ENCODE results near the gene DPEP3. TPM values are rescaled to one million over a fixed set of nuclear protein-coding genes. Genes with fewer than 3 reads are reported as not detected.
A peak's percentile ranks its signal among the peaks of the same experiment; 100 is the strongest.

Gene DPEP3
- total and polyA plus RNA-seq, 12 donors = 0.01 to 0.34 TPM; not detected in 10

DNA sequence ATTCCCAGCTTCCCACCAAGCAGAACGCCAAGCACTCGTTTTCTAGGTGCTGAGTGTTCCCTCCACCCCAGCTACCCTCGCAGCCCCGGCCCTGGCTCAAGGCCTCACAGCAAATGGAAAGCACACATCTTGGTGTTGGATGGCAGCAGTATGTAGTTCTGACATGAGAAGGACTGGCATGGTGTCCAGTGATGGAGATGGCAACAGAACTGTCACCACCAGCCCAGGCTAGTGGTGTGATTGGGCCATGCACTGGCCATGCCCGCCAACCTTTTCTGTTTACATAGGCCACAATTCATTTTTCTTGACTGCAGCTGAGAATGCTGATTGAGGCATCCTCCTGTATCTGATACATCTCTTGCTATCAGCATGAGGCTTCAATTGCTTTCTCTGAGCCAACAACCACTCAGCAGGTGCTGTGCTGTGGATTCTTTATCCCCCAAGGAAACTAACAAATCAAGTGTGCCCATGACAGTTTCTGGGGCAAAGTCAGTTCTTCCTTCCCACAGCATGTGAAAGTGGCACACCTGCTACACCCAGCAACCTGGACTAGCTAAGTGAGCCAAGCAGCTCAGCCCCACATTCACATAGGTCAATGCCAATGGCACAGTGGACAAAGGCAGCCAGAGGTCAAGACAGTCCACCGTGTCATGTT is 15.7 kb downstream of the DPEP3 start:
- Histone ChIP-seq H3K4me1 (peaks cover 71 to 90% (median 78%) of the 10 kb centered on the region in 9 donors), H3K4me3 (peak overlapping the region in 2 of 10 donors; percentile 17 to 25), H3K36me3 (peaks cover 0 to 53% (median 24%) of the 10 kb centered on the region in 9 donors), H3K27ac (peak overlapping the region in 9 of 10 donors; percentile 94 to 100 (median 100)), H3K9me3 (no peaks in the 10 kb centered on the region), H3K27me3 (no peaks in the 10 kb centered on the region)
- TF ChIP-seq, protein P1, sequence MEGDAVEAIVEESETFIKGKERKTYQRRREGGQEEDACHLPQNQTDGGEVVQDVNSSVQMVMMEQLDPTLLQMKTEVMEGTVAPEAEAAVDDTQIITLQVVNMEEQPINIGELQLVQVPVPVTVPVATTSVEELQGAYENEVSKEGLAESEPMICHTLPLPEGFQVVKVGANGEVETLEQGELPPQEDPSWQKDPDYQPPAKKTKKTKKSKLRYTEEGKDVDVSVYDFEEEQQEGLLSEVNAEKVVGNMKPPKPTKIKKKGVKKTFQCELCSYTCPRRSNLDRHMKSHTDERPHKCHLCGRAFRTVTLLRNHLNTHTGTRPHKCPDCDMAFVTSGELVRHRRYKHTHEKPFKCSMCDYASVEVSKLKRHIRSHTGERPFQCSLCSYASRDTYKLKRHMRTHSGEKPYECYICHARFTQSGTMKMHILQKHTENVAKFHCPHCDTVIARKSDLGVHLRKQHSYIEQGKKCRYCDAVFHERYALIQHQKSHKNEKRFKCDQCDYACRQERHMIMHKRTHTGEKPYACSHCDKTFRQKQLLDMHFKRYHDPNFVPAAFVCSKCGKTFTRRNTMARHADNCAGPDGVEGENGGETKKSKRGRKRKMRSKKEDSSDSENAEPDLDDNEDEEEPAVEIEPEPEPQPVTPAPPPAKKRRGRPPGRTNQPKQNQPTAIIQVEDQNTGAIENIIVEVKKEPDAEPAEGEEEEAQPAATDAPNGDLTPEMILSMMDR (IDR thresholded peaks at IDR 0.05) = no peak
- WGBS, 2 donors = 55 to 64% methylated on average over 6 of the region's 6 CpGs
- intact Hi-C loops (cut with DNase I) = no loop called here
- ATAC-seq (no peak), DNase-seq (no peak)

DNA sequence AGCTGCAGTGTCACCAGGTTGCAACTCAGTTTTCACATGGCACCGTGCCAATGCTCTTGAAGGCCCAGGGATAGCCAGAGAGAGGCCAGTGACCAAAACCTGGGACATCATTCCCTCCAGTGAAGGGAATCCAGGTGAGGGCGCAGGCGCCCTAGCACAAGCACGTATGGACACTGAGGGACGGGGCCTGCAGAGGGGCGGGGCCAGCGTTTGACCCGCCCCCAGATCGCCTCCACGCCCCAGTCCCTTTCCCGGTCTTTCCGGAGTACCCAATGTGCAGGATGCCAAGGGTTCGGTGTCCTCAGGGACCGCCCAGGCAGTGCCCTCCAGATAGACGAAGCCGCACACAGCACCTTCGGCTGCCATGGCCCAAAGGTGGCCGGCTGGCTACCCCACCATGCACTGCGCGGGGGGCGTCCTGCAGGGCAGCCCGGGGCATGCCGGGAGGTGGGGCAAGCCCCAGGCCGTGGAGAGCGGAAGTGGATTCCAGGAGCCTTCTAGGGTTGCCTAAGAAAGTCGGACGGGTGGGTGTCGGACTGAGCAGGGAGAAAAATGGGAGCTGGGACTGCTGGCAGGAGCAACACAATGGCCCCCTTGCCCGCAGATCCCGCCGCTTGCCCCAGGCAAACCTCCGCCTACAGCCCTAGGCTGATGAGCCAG is 16.5 kb downstream of the DPEP3 start:
- ATAC-seq (peak in 2 of 8 donors; percentile 3 to 5), DNase-seq (peak in 1 of 2 donors; percentile 60)
- Histone ChIP-seq H3K36me3 (peaks cover 0 to 61% (median 28%) of the 10 kb centered on the region in 9 donors), H3K4me1 (peaks cover 79 to 90% (median 85%) of the 10 kb centered on the region in 9 donors), H3K27ac (peak overlapping the region in 9 of 10 donors; percentile 85 to 100 (median 100)), H3K4me3 (peak overlapping the region in 5 of 10 donors; percentile 3 to 25 (median 17)), H3K9me3 (no peaks in the 10 kb centered on the region), H3K27me3 (no peaks in the 10 kb centered on the region)
- WGBS, 2 donors = 37 to 39% methylated on average over 32 of the region's 32 CpGs
- TF ChIP-seq, protein P1 (IDR thresholded peaks at IDR 0.05) = no peak
- intact Hi-C loops (cut with DNase I) = no loop called here

DNA sequence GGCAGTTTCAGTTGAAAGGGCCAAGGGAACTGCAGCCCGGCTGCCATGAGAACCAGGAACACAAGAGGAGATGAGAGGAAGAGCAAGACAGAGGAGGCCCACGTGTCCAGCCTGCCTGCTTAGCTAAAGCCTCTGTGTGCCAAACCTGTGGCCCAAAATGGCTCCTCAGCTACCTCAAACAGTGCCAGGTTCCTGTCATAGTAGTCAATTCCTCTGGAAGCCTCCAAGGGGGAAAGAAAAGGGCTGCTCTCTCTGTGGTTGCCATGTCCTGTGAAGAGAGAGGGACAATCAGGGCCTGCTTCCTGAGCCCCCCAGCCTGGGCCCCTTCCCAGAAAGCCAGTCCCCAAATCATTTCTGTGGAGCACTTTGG is 17.0 kb downstream of the DPEP3 start:
- ATAC-seq (peak in 4 of 8 donors; percentile 2 to 27 (median 12)), DNase-seq (no peak)
- Histone ChIP-seq H3K27me3 (no peaks in the 10 kb centered on the region), H3K36me3 (peaks cover 0 to 66% (median 30%) of the 10 kb centered on the region in 9 donors), H3K4me3 (peak overlapping the region in 3 of 10 donors; percentile 3 to 17 (median 14)), H3K27ac (peak overlapping the region in 9 of 10 donors; percentile 85 to 100 (median 100)), H3K9me3 (no peaks in the 10 kb centered on the region), H3K4me1 (peaks cover 82 to 95% (median 90%) of the 10 kb centered on the region in 9 donors)
- intact Hi-C loops (cut with DNase I) = no loop called here
- TF ChIP-seq, protein P1 (IDR thresholded peaks at IDR 0.05) = no peak
- 26 to 28% methylated on average over 2 of the region's 2 CpGs for WGBS, 2 donors

DNA sequence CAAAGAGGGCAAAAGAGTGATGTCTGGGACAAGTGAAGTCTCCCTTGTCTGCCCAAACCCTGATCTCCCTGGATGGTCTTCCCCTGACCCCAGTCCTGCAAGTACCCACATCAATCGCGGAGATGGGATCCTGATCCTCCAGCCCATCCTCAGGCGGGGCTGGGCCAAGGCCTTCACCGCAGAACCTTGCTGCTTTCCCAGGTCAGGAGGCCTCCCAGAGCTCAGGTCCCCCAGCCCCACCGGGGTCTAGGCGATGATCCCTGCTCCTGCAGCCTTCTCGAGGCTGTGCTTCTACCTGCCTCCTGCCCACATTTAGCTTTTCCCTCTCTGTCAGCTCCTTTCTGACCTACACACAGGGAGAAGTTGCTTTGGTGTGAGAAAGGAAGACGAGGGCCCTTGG is 18.2 kb downstream of the DPEP3 start:
- WGBS, 2 donors = 94 to 95% methylated on average over 8 of the region's 8 CpGs
- Histone ChIP-seq H3K27ac (peak overlapping the region in 9 of 10 donors; percentile 85 to 100 (median 100)), H3K27me3 (no peaks in the 10 kb centered on the region), H3K4me1 (peaks cover 81 to 92% (median 88%) of the 10 kb centered on the region in 9 donors), H3K36me3 (peaks cover 0 to 78% (median 42%) of the 10 kb centered on the region in 9 donors), H3K4me3 (no peak overlapping the region), H3K9me3 (no peaks in the 10 kb centered on the region)
- ATAC-seq (no peak), DNase-seq (no peak)
- intact Hi-C loops (cut with DNase I) = no loop called here
- TF ChIP-seq, protein P1 (IDR thresholded peaks at IDR 0.05) = no peak
